ENCODE data around the gene SUPT3H.

Gene SUPT3H

DNA sequence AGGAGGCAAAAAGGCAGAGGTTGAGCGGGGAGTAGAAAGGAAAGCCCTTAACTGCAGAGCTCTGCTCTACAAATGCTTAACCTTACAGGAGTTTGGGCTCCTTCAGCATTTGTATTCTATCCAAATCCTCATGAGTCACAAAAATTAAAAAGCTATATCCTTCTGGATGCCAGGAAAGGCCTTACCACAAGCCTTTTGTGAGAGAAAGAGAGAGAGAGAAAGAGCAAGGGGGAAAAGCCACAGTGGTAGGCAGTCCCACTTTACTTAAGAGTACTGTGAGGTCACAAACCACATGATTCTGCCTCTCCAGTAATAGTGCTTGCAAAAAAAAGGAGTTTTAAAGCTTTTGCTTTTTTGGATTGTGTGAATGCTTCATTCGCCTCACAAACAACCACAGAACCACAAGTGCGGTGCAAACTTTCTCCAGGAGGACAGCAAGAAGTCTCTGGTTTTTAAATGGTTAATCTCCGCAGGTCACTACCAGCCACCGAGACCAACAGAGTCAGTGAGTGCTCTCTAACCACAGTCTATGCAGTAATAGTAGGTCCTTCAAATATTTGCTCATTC is 49.7 kb downstream of the SUPT3H start, which contains the start of gene RUNX2:
TSS of gene RUNX2 (plus strand) at position 375 of the 567 bp plus-strand sequence. CDS start 397 bp downstream, outside the sequence.
- H3K4me3 ChIP-seq (ENCODE audit: low read depth, low read length): peak within 1 kb of the TSS; percentile 30
- TF ChIP-seq, protein P1, sequence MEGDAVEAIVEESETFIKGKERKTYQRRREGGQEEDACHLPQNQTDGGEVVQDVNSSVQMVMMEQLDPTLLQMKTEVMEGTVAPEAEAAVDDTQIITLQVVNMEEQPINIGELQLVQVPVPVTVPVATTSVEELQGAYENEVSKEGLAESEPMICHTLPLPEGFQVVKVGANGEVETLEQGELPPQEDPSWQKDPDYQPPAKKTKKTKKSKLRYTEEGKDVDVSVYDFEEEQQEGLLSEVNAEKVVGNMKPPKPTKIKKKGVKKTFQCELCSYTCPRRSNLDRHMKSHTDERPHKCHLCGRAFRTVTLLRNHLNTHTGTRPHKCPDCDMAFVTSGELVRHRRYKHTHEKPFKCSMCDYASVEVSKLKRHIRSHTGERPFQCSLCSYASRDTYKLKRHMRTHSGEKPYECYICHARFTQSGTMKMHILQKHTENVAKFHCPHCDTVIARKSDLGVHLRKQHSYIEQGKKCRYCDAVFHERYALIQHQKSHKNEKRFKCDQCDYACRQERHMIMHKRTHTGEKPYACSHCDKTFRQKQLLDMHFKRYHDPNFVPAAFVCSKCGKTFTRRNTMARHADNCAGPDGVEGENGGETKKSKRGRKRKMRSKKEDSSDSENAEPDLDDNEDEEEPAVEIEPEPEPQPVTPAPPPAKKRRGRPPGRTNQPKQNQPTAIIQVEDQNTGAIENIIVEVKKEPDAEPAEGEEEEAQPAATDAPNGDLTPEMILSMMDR (conservative IDR thresholded peaks at IDR 0.05; ENCODE audit: low read depth, low read length): no peak
- peak; percentile 85 for DNase-seq (ENCODE audit: low read depth)

DNA sequence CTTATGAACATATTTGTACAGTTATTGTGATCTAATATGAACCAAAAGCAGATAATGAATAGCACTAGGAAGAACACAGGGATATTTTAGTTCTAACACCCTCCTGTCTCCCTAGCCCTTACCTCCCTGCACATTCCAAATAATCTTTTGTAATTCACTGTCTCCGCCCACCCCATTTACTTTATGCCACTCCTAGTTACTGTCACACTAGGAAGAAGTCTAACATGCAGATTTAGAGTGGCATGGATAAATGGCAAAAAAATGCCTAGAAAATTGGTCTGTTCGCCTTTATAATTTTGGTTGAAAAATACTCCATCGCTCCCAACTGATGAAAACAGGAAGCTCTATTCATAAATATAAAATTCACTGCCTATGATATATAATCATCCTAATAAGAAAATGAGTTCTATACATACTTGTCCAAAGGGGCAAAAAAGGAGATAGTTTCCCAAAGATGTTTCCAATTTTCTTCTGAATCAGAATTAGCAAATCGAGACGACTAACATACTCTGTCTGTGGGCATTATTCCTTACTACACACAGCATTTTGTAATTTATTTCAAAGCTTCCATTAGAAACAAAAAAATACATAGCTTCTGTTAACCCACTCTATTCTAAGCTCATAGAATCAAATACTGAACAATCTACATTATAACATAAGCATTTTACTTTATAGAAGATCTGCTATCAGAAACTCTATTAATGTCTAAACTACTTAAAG is 50.9 kb downstream of the SUPT3H start:
- H3K4me3 ChIP-seq (ENCODE audit: low read depth, low read length): no peak overlapping the region
- DNase-seq (ENCODE audit: low read depth): no peak
- TF ChIP-seq, protein P1 (conservative IDR thresholded peaks at IDR 0.05; ENCODE audit: low read depth, low read length): no peak

DNA sequence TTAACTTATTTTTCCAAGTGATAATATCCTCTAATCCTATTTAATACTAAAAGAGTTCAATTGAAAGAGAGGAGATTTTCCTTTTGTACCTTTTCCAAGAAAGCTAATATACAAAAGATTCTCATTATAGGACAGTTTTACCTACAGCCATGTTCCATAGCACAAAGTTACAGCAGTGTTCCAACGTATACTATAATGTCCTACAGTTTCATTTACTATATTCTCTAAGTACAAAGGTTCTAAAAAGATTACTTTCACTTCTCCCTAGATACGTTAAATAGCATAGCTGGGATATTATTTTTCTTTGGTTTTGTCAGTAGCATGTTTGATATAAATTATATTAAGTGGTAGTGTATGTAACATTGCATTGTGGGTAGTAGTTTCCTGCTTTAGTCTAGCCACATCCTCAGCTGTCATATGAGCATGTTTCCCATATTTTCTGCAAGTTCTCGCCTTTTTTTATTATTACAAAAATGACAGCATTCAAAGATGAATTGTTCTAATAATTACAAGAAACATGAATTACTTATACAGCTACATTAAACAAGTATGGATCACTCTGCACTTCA is 54.0 kb downstream of the SUPT3H start:
- H3K4me3 ChIP-seq (ENCODE audit: low read depth, low read length): no peak overlapping the region
- no peak for DNase-seq (ENCODE audit: low read depth)
- TF ChIP-seq, protein P1 (conservative IDR thresholded peaks at IDR 0.05; ENCODE audit: low read depth, low read length): no peak

DNA sequence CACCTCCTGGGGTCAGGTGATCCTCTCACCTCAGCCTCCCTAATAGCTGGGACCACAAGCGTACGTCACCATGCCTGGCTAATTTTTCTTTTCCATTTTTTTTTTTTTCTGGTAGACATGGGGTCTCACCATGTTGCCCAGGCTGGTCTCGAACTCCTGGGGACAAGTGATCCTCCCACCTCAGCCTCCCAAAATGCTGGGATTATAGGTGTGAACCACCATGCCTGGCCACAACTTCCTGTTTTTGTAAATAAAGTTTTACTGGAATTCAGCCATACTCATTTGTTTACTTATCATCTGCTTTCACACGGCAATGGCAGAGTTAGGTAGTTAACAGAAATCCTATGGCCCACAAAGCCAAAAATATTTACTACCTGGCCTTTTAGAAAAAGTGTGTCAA is 57.4 kb downstream of the SUPT3H start:
- no peak overlapping the region for H3K4me3 ChIP-seq (ENCODE audit: low read depth, low read length)
- TF ChIP-seq, protein P1 (conservative IDR thresholded peaks at IDR 0.05; ENCODE audit: low read depth, low read length): no peak
- no peak for DNase-seq (ENCODE audit: low read depth)

DNA sequence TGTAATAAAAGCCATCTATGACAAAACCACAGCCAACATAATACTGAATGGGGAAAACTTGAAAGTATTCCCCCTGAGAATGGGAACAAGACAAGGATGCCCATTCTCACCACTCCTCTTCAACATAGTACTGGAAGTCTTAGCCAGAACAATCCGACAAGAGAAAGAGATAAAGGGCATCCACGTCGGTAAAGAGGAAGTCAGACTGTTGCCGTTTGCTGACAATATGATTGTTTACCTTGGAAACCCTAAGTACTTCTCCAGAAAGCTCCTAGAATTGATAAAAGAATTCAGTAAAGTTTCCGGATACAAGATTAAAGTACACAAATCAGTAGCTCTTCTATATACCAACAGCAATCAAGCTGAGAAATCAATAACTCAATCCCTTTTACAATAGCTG is 63.6 kb downstream of the SUPT3H start:
- no peak for DNase-seq (ENCODE audit: low read depth)
- TF ChIP-seq, protein P1 (conservative IDR thresholded peaks at IDR 0.05; ENCODE audit: low read depth, low read length): no peak
- no peak overlapping the region for H3K4me3 ChIP-seq (ENCODE audit: low read depth, low read length)

DNA sequence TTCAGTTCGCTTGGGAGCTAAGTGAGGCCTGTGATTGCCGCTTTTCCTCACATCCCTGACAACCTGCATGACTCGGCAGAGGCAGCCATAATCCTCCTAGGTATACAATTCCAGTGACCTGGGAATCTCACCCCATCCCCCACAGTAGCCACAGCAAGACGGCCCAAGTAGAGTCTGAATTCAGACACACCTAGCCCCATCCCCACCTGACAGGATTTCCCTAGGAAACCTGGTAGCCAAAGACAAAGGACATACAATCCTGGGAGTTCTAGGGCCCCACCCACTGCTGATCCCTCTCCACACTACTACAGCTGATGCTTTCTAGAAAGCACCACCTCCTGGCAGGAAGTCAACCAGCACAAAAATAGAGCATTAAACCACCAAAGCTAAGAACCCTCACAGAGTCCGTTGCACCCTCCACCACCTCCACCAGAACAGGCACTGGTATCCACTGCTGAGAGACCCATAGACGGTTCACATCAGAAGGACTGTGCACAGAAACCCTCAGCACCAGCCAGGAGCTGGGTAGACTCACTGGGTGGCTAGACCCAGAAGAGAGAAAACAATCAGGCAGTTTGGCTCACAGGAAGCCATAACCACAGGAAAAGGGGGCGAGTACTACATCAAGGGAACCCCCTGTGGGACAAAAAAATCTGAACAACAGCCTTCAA is 67.5 kb downstream of the SUPT3H start:
- no peak for DNase-seq (ENCODE audit: low read depth)
- TF ChIP-seq, protein P1 (conservative IDR thresholded peaks at IDR 0.05; ENCODE audit: low read depth, low read length): no peak
- H3K4me3 ChIP-seq (ENCODE audit: low read depth, low read length): no peak overlapping the region
